NCI-H1694 treated with DMSO at 0.1 percent for 48 hours (cell line): ENCODE measurements around the gene RBM23.
"Not testable (repeated sequence)": the region's sequence is repeated elsewhere in the genome, so short reads cannot be mapped to it uniquely, and the experiment has no call there.

Experiments
- DNase-seq: peaks from one replicate; lab custom pipeline; 2025; lab: John Stamatoyannopoulos, UW

Gene RBM23

GRCh38 chr14:22864979-22865378 lies 54.0 kb downstream of the RBM23 start:
- DNase-seq: no peak

GRCh38 chr14:22861651-22862050 lies 57.3 kb downstream of the RBM23 start:
- DNase-seq: no peak

GRCh38 chr14:22860377-22860776 lies 58.6 kb downstream of the RBM23 start:
- DNase-seq: not testable (repeated sequence)

GRCh38 chr14:22856428-22856827 lies 62.5 kb downstream of the RBM23 start:
- DNase-seq: no peak

GRCh38 chr14:22854963-22855724 lies 63.8 kb downstream of the RBM23 start:
- no peak for DNase-seq

GRCh38 chr14:22854296-22854695 lies 64.7 kb downstream of the RBM23 start:
- DNase-seq: not testable (repeated sequence)

- DNase-seq: peak; percentile 80
Observed at GRCh38 chr14:22852940-22853767, 65.8 kb downstream of the RBM23 start.

GRCh38 chr14:22852599-22852939 lies 66.4 kb downstream of the RBM23 start:
- no peak for DNase-seq

- DNase-seq: not testable (repeated sequence)
Observed at GRCh38 chr14:22852178-22852577, 66.8 kb downstream of the RBM23 start.

- no peak for DNase-seq
Observed at GRCh38 chr14:22850944-22851764, 67.8 kb downstream of the RBM23 start.

- no peak for DNase-seq
Observed at GRCh38 chr14:22849212-22849819, 69.6 kb downstream of the RBM23 start.

- peak; percentile 22 for DNase-seq
Observed at GRCh38 chr14:22848351-22849164, 70.4 kb downstream of the RBM23 start.

- DNase-seq: no peak
Observed at GRCh38 chr14:22847661-22848341, 71.1 kb downstream of the RBM23 start.

- no peak for DNase-seq
Observed at GRCh38 chr14:22846811-22847307, 72.1 kb downstream of the RBM23 start.

GRCh38 chr14:22845821-22846625 lies 72.9 kb downstream of the RBM23 start:
- DNase-seq: no peak

- no peak for DNase-seq
Observed at GRCh38 chr14:22845103-22845394, 73.9 kb downstream of the RBM23 start.

GRCh38 chr14:22844221-22845102 lies 74.5 kb downstream of the RBM23 start:
- DNase-seq: no peak
